Astrocyte (in vitro differentiated cells and primary cell): ENCODE data around the gene ITPA. TPM values are rescaled to one million over a fixed set of nuclear protein-coding genes. Genes with fewer than 3 reads are reported as not detected.

Experiments used
- DNase-seq: peaks from one replicate; pipeline ENCODE4 v3.0.0-alpha.2; 2010; ENCODE audit warnings: low read depth
- FAIRE-seq: peaks from 2 replicates; lab custom pipeline; 2011; peaks lifted over from hg19 to GRCh38; lab: Jason Lieb, UNC
- H2AFZ ChIP-seq: 2 replicates; pipeline ENCODE4 v1.6.0; 2012; ENCODE audit warnings: low read depth, low read length, inconsistent platforms
- H3K27ac ChIP-seq: 2 replicates; pipeline ENCODE4 v1.5.1; 2011; ENCODE audit warnings: low read depth, low read length, inconsistent platforms
- H3K27me3 ChIP-seq: 2 replicates; pipeline ENCODE4 v1.6.0; 2011; ENCODE audit warnings: low read length, inconsistent platforms; ENCODE audit not compliant: insufficient read depth
- H3K36me3 ChIP-seq: 2 replicates; pipeline ENCODE4 v1.5.1; 2011; ENCODE audit warnings: low read length, inconsistent platforms; ENCODE audit not compliant: insufficient read depth
- H3K4me1 ChIP-seq: 2 replicates; pipeline ENCODE4 v1.5.1; 2011; ENCODE audit warnings: low read length, inconsistent platforms; ENCODE audit not compliant: insufficient read depth
- H3K4me2 ChIP-seq: 2 replicates; pipeline ENCODE4 v1.6.0; 2012; ENCODE audit warnings: low read length, inconsistent platforms
- H3K4me3 ChIP-seq: 2 replicates; pipeline ENCODE4 v1.5.1; 2011; ENCODE audit warnings: low read depth, mild to moderate bottlenecking, low read length, inconsistent platforms; ENCODE audit not compliant: insufficient read depth
- H3K79me2 ChIP-seq: 2 replicates; pipeline ENCODE4 v1.6.0; 2012; ENCODE audit warnings: mild to moderate bottlenecking, low read length, inconsistent platforms; ENCODE audit not compliant: insufficient read depth
- H3K9ac ChIP-seq: 2 replicates; pipeline ENCODE4 v1.6.0; 2012; ENCODE audit warnings: mild to moderate bottlenecking, low read length, inconsistent platforms
- H3K9me3 ChIP-seq: 2 replicates; pipeline ENCODE4 v1.5.1; 2012; ENCODE audit warnings: low read depth, mild to moderate bottlenecking, low read length, inconsistent platforms; ENCODE audit not compliant: insufficient read depth
- H4K20me1 ChIP-seq: 2 replicates; pipeline ENCODE4 v1.6.0; 2012; ENCODE audit warnings: low read length, inconsistent platforms; ENCODE audit not compliant: insufficient read depth
- H3K27ac Mint-ChIP-seq: one replicate; pipeline ENCODE4 v1.8.0; 2021; ENCODE audit warnings: mild to moderate bottlenecking, mixed read lengths; ENCODE audit not compliant: unreplicated experiment
- H3K27me3 Mint-ChIP-seq: one replicate; pipeline ENCODE4 v1.8.0; 2021; ENCODE audit warnings: low read depth, mixed read lengths; ENCODE audit not compliant: unreplicated experiment
- H3K36me3 Mint-ChIP-seq: one replicate; pipeline ENCODE4 v1.8.0; 2021; ENCODE audit warnings: low read depth, mixed read lengths; ENCODE audit not compliant: unreplicated experiment
- H3K4me1 Mint-ChIP-seq: one replicate; pipeline ENCODE4 v1.8.0; 2021; ENCODE audit warnings: low read depth, mixed read lengths; ENCODE audit not compliant: unreplicated experiment
- H3K4me3 Mint-ChIP-seq: one replicate; pipeline ENCODE4 v1.8.0; 2021; ENCODE audit warnings: mild to moderate bottlenecking, moderate library complexity, mixed read lengths; ENCODE audit not compliant: unreplicated experiment
- H3K9me3 Mint-ChIP-seq: one replicate; pipeline ENCODE4 v1.8.0; 2021; ENCODE audit warnings: mild to moderate bottlenecking, mixed read lengths; ENCODE audit not compliant: unreplicated experiment
- EZH2 ChIP-seq: IDR thresholded peaks from 2 replicates; pipeline ENCODE4 v1.6.1; 2012; ENCODE audit warnings: mild to moderate bottlenecking, low read length, inconsistent platforms; ENCODE audit not compliant: insufficient read depth
- total RNA-seq: library from RNA; stranded (reverse); gene quantifications from 2 replicates; pipeline ENCODE4 v1.2.1, GENCODE V29; 2021
- TF ChIP-seq, protein P1 (sequence below): IDR thresholded peaks from 2 replicates; pipeline ENCODE4 v1.5.1; 2011; ENCODE audit warnings: low read depth, mild to moderate bottlenecking, inconsistent platforms, low read length, moderate library complexity; ENCODE audit not compliant: insufficient read depth

The ITPA gene
- total RNA-seq, 1 donor from 2014 or later, result 55.5 TPM

DNA sequence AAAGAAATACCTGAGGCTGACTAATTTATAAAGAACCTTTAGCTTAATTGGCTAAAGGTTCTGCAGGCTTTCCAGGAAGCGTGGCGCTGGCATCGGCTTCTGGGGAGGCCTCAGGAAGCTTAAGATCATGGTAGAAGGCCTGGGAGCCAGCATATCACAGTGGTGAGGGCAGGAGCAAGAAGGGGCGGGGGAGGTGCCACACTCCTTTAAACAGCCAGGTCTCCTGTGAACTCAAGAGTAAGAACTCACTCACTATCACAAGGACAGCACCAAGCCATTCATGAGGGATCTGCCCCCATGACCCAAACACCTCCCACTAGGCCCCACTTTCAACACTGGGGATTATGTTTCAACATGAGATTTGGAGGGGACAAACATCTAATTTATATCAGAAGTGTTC is 64.1 kb downstream of the ITPA start:
- TF ChIP-seq, protein P1, sequence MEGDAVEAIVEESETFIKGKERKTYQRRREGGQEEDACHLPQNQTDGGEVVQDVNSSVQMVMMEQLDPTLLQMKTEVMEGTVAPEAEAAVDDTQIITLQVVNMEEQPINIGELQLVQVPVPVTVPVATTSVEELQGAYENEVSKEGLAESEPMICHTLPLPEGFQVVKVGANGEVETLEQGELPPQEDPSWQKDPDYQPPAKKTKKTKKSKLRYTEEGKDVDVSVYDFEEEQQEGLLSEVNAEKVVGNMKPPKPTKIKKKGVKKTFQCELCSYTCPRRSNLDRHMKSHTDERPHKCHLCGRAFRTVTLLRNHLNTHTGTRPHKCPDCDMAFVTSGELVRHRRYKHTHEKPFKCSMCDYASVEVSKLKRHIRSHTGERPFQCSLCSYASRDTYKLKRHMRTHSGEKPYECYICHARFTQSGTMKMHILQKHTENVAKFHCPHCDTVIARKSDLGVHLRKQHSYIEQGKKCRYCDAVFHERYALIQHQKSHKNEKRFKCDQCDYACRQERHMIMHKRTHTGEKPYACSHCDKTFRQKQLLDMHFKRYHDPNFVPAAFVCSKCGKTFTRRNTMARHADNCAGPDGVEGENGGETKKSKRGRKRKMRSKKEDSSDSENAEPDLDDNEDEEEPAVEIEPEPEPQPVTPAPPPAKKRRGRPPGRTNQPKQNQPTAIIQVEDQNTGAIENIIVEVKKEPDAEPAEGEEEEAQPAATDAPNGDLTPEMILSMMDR, result no peak
- no peak for TF ChIP-seq EZH2
- Histone ChIP-seq H3K36me3 (peaks cover 17% of the 10 kb centered on the region), H3K79me2 (no peaks in the 10 kb centered on the region), H3K27ac (no peak overlapping the region), H3K4me1 (no peaks in the 10 kb centered on the region), H3K4me2 (no peak overlapping the region), H3K9ac (no peak overlapping the region), H3K9me3 (no peaks in the 10 kb centered on the region), H3K27me3 (no peaks in the 10 kb centered on the region), H3K4me3 (no peak overlapping the region), H2AFZ (no peak overlapping the region), H4K20me1 (peaks cover 8% of the 10 kb centered on the region)
- no peaks in the 10 kb centered on the region for H3K4me1 Mint-ChIP-seq
- DNase-seq (no peak), FAIRE-seq (no peak)
- H3K9me3 Mint-ChIP-seq, result no peaks in the 10 kb centered on the region
- H3K36me3 Mint-ChIP-seq, result peaks cover 31% of the 10 kb centered on the region
- no peak overlapping the region for H3K4me3 Mint-ChIP-seq
- no peak overlapping the region for H3K27ac Mint-ChIP-seq
- no peaks in the 10 kb centered on the region for H3K27me3 Mint-ChIP-seq

Other genes starting within 250 kb of the ITPA start
- gene GNRH2, start 165.9 kb upstream of the ITPA start, total RNA-seq, result 0.89 and 1.4 TPM in 2 replicates
- 27.3 and 29.0 TPM in 2 replicates for gene MRPS26, start 163.4 kb upstream of the ITPA start, total RNA-seq
- not detected in 2 replicates for gene OXT, start 137.9 kb upstream of the ITPA start, total RNA-seq
- gene AVP, start 124.8 kb upstream of the ITPA start, total RNA-seq, result not detected in 2 replicates
- 16.7 and 18.5 TPM in 2 replicates for gene FASTKD5, start 49.6 kb upstream of the ITPA start, total RNA-seq
- 5.9 and 6.6 TPM in 2 replicates for gene UBOX5, start 49.6 kb upstream of the ITPA start, total RNA-seq
- 11.2 and 12.6 TPM in 2 replicates for gene LZTS3, start 35.9 kb upstream of the ITPA start, total RNA-seq
- gene DDRGK1, start 4.8 kb upstream of the ITPA start, total RNA-seq, result 36.7 and 42.8 TPM in 2 replicates
- 3.9 and 6.6 TPM in 2 replicates for gene SLC4A11, start 29.7 kb downstream of the ITPA start, total RNA-seq
- 17.6 and 18.6 TPM in 2 replicates for gene DNAAF9, start 198.2 kb downstream of the ITPA start, total RNA-seq